ENCODE data around the gene NACC2. TPM values are rescaled to one million over a fixed set of nuclear protein-coding genes. Genes with fewer than 3 reads are reported as not detected.

The NACC2 gene
- total and polyA plus RNA-seq, 10 of the 15 experiments (the other 5 are each of a cell fraction or from before 2014, with no cell fraction given): 0.66 to 14.7 (median 3.5) TPM

- Histone ChIP-seq H2AFZ (ENCODE audit: control insufficient read depth, low read depth, low read length) (no peak overlapping the region), H3K27me3 (replicated peaks in 1 of 2; ENCODE audit: control insufficient read depth in 2 of 2, insufficient read depth in 2 of 2, low read length in 1 of 2) (no peaks in the 10 kb centered on the region), H4K20me1 (ENCODE audit: control insufficient read depth, insufficient read depth) (peaks cover 2% of the 10 kb centered on the region; the same call in 1 of the 2 replicates), H3K4me2 (ENCODE audit: control insufficient read depth, insufficient read depth) (no peak overlapping the region), H3K9me3 (replicated peaks; ENCODE audit: control insufficient read depth, insufficient read depth, low read length) (no peaks in the 10 kb centered on the region), H3K27ac (ENCODE audit: control insufficient read depth, insufficient read depth) (no peak overlapping the region), H3K9ac (ENCODE audit: control insufficient read depth, insufficient read depth, low read length) (no peak overlapping the region), H3K4me3 (no peak overlapping the region), H3K4me1 (ENCODE audit: control insufficient read depth, insufficient read depth, low read length) (no peaks in the 10 kb centered on the region), H3K79me2 (ENCODE audit: control insufficient read depth, insufficient read depth, low read length) (no peaks in the 10 kb centered on the region), H3K36me3 (ENCODE audit: control insufficient read depth in 2 of 2, insufficient read depth in 2 of 2, low read length in 1 of 2) (peaks cover 0 to 4% of the 10 kb centered on the region in 2 experiments; a peak in 2 of 4 replicates)
- SMC1A ChIA-PET (ENCODE audit: uncharacterized antibody, unreplicated experiment): no interaction called here
- FAIRE-seq: no peak
- RAD21 ChIA-PET (ENCODE audit: unreplicated experiment): no interaction called here
- POLR2A ChIA-PET: no interaction called here
- TF ChIP-seq SUPT20H (IDR thresholded peaks at IDR 0.05; ENCODE audit: borderline replicate concordance, control insufficient read depth, low read depth, low read length) (no peak), KDM1A (IDR thresholded peaks at IDR 0.05; ENCODE audit: borderline replicate concordance) (no peak)
- BruUV-seq (replicated peaks): no TSS peak
- intact Hi-C loops (cut with micrococcal nuclease; ENCODE audit: unreplicated experiment): no loop called here
- in situ Hi-C loops (cut with MboI): no loop called here
- ATAC-seq: no peak
- DNase-seq (ENCODE audit: low read depth, low spot score): no peak
- CTCF ChIA-PET: no interaction called here
- WGBS (ENCODE audit: insufficient coverage, insufficient replicate concordance, low lambda C conversion rate, missing lambda C conversion rate): 61% methylated on average over 26 of the region's 30 CpGs
Observed at GRCh38 chr9:136048560-136049411, 46.3 kb downstream of the NACC2 start.

DNA sequence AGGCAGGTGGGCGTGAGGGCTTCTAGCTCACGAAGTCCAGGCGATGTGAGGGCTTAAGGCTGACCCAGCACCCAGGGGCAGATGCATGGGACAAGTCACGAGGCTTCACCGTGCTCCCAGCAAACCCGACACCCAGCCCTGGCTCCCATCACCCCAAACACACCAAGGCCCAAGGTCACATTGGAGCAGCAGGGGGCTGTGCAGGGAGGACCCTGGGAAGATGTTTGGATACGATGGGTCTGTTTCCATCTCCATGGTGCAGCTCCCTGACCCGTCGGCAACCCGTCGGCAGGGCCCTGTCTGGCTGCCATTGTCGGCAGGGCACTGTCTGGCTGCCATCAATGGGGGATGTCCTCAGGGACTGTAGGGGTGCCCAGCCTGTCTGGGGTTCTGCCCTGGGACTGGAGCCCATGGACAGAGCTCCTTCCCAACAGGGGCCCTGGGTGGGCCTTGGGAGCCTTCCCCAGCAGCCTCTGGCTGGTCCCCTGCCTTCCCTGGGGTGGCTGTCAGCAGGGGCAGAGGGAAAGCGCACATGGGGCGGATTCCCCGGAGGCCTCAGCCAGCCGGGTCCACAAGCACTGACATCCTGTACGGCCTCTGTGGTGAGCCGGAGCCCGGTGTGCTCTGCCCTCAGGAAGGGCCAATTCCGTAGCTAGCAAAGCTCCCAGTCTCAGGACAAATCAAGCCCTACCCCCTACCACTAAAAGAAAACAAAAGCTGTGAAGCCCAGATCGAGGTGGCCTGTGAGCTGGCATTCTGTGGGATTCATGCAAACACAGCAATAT is 47.1 kb downstream of the NACC2 start:
- Histone ChIP-seq H2AFZ (ENCODE audit: control insufficient read depth, low read depth, low read length) (no peak overlapping the region), H3K27me3 (replicated peaks in 1 of 2; ENCODE audit: control insufficient read depth in 2 of 2, insufficient read depth in 2 of 2, low read length in 1 of 2) (no peaks in the 10 kb centered on the region), H4K20me1 (ENCODE audit: control insufficient read depth, insufficient read depth) (no peaks in the 10 kb centered on the region; the same call in 1 of the 2 replicates), H3K9ac (ENCODE audit: control insufficient read depth, insufficient read depth, low read length) (no peak overlapping the region), H3K79me2 (ENCODE audit: control insufficient read depth, insufficient read depth, low read length) (no peaks in the 10 kb centered on the region), H3K9me3 (replicated peaks; ENCODE audit: control insufficient read depth, insufficient read depth, low read length) (no peaks in the 10 kb centered on the region), H3K4me1 (ENCODE audit: control insufficient read depth, insufficient read depth, low read length) (no peaks in the 10 kb centered on the region), H3K4me3 (no peak overlapping the region), H3K27ac (ENCODE audit: control insufficient read depth, insufficient read depth) (no peak overlapping the region), H3K36me3 (ENCODE audit: control insufficient read depth in 2 of 2, insufficient read depth in 2 of 2, low read length in 1 of 2) (peaks cover 0 to 4% of the 10 kb centered on the region in 2 experiments; a peak in 2 of 4 replicates), H3K4me2 (ENCODE audit: control insufficient read depth, insufficient read depth) (no peak overlapping the region)
- no peak for DNase-seq (ENCODE audit: low read depth, low spot score)
- RAD21 ChIA-PET (ENCODE audit: unreplicated experiment): no interaction called here
- CTCF ChIA-PET: no interaction called here
- POLR2A ChIA-PET: no interaction called here
- SMC1A ChIA-PET (ENCODE audit: uncharacterized antibody, unreplicated experiment): no interaction called here
- WGBS (ENCODE audit: insufficient coverage, insufficient replicate concordance, low lambda C conversion rate, missing lambda C conversion rate): 65% methylated on average over 21 of the region's 21 CpGs
- ATAC-seq: no peak
- intact Hi-C loops (cut with micrococcal nuclease; ENCODE audit: unreplicated experiment) (no loop called here), in situ Hi-C loops (cut with MboI) (no loop called here)
- no peak for FAIRE-seq
- BruUV-seq (replicated peaks): no TSS peak
- TF ChIP-seq NRF1 (conservative IDR thresholded peaks at IDR 0.05; ENCODE audit: low read depth, low read length): no peak
- no peak for TF ChIP-seq BHLHE40 (IDR thresholded peaks at IDR 0.05; ENCODE audit: borderline replicate concordance in 1 of 2, low read depth in 2 of 2, low read length in 1 of 2)
- TF ChIP-seq HDAC6 (IDR thresholded peaks at IDR 0.05; ENCODE audit: unreplicated experiment): no peak
- TF ChIP-seq TCF12 (IDR thresholded peaks at IDR 0.05; ENCODE audit: low read depth, low read length): no peak
- TF ChIP-seq, protein P1, sequence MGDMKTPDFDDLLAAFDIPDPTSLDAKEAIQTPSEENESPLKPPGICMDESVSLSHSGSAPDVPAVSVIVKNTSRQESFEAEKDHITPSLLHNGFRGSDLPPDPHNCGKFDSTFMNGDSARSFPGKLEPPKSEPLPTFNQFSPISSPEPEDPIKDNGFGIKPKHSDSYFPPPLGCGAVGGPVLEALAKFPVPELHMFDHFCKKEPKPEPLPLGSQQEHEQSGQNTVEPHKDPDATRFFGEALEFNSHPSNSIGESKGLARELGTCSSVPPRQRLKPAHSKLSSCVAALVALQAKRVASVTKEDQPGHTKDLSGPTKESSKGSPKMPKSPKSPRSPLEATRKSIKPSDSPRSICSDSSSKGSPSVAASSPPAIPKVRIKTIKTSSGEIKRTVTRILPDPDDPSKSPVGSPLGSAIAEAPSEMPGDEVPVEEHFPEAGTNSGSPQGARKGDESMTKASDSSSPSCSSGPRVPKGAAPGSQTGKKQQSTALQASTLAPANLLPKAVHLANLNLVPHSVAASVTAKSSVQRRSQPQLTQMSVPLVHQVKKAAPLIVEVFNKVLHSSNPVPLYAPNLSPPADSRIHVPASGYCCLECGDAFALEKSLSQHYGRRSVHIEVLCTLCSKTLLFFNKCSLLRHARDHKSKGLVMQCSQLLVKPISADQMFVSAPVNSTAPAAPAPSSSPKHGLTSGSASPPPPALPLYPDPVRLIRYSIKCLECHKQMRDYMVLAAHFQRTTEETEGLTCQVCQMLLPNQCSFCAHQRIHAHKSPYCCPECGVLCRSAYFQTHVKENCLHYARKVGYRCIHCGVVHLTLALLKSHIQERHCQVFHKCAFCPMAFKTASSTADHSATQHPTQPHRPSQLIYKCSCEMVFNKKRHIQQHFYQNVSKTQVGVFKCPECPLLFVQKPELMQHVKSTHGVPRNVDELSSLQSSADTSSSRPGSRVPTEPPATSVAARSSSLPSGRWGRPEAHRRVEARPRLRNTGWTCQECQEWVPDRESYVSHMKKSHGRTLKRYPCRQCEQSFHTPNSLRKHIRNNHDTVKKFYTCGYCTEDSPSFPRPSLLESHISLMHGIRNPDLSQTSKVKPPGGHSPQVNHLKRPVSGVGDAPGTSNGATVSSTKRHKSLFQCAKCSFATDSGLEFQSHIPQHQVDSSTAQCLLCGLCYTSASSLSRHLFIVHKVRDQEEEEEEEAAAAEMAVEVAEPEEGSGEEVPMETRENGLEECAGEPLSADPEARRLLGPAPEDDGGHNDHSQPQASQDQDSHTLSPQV (IDR thresholded peaks at IDR 0.05): no peak
- no peak for TF ChIP-seq GABPA (IDR thresholded peaks at IDR 0.05; ENCODE audit: low read depth)
- TF ChIP-seq STAT1 (conservative IDR thresholded peaks at IDR 0.05): no peak
- no peak for TF ChIP-seq SREBF2 (IDR thresholded peaks at IDR 0.05; ENCODE audit: low read length)
- no peak for TF ChIP-seq SUZ12 (IDR thresholded peaks at IDR 0.05; ENCODE audit: unreplicated experiment)
- TF ChIP-seq ZNF384 (IDR thresholded peaks at IDR 0.05; ENCODE audit: borderline replicate concordance, low read depth, low read length): no peak

Measured in GM12878 (cell line).